SH-SY5Y (cell line): Measurements from ENCODE around the gene PLET1.

Experiments used
- GATA2 ChIP-seq: IDR thresholded peaks from 2 replicates; pipeline ENCODE4 v1.6.1; 2011; ENCODE audit warnings: mild to moderate bottlenecking, low read depth, low read length
- GATA3 ChIP-seq: IDR thresholded peaks from 2 replicates; pipeline ENCODE4 v1.6.1; 2011; ENCODE audit warnings: low read depth, mild to moderate bottlenecking, low read length, moderate library complexity

DNA sequence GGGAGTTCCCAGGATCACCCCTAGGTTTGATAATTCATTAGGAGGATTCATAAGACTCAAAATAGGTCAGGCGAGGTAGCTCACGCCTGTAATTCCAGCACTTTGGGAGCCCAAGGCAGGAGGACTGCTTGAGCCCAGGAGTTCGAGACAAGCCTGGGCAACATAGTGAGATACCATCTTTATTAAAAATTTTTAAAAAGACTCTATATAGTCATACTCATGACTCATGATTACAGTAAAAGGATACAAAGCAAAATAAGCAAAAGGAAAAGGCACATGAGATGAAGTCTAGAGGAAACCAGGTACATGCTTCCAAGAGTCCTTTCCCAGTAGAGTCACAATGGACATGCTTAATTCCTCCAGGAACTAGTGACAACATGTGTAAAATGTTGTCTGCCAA, 48.4 kb downstream of the PLET1 start:
- no peak for TF ChIP-seq GATA2
- no peak for TF ChIP-seq GATA3
